Non-pigmented ciliary epithelial cell (primary cell): Measurements from ENCODE around the gene SELENOP.
"Not testable (repeated sequence)": the region's sequence is repeated elsewhere in the genome, so short reads cannot be mapped to it uniquely, and the experiment has no call there.

Source experiments
- DNase-seq: peaks from one replicate; pipeline ENCODE4 v3.0.0-alpha.2; 2010; ENCODE audit warnings: low read depth

SELENOP gene

GRCh38 chr5:42826757-42827515 is 15.2 kb upstream of the SELENOP start:
- no peak for DNase-seq

GRCh38 chr5:42825422-42826148 is 13.9 kb upstream of the SELENOP start:
- no peak for DNase-seq

- no peak for DNase-seq
These were observed 12.8 kb upstream of the SELENOP start for GRCh38 chr5:42824347-42824976.

- DNase-seq = no peak
These were observed 10.9 kb upstream of the SELENOP start for GRCh38 chr5:42822548-42822947.

- no peak for DNase-seq
These were observed 8.1 kb upstream of the SELENOP start for GRCh38 chr5:42819745-42820144.

GRCh38 chr5:42816546-42816945 is 4.9 kb upstream of the SELENOP start:
- DNase-seq = not testable (repeated sequence)

- DNase-seq = no peak
These were observed 1.8 kb upstream of the SELENOP start for GRCh38 chr5:42813533-42813932.

- DNase-seq = no peak
These were observed 928 bp upstream of the SELENOP start for GRCh38 chr5:42812620-42813019.

- DNase-seq = no peak
These were observed 680 bp downstream of the SELENOP start for GRCh38 chr5:42810834-42811590.

GRCh38 chr5:42808888-42809611 is 2.6 kb downstream of the SELENOP start:
- no peak for DNase-seq

GRCh38 chr5:42807722-42808447 is 3.8 kb downstream of the SELENOP start:
- DNase-seq = no peak

- no peak for DNase-seq
These were observed 4.9 kb downstream of the SELENOP start for GRCh38 chr5:42806701-42807262.

- no peak for DNase-seq
These were observed 5.5 kb downstream of the SELENOP start for GRCh38 chr5:42806004-42806700.

GRCh38 chr5:42804717-42805339 is 6.9 kb downstream of the SELENOP start:
- no peak for DNase-seq

- no peak for DNase-seq
These were observed 10.1 kb downstream of the SELENOP start for GRCh38 chr5:42801516-42802166.

- DNase-seq = no peak
These were observed 10.9 kb downstream of the SELENOP start for GRCh38 chr5:42800748-42801330.

GRCh38 chr5:42799668-42800114 is 12.0 kb downstream of the SELENOP start:
- DNase-seq = no peak

GRCh38 chr5:42799241-42799608 is 12.5 kb downstream of the SELENOP start:
- no peak for DNase-seq
